Skeletal muscle satellite cell (primary cell): ENCODE measurements around the gene SECISBP2L. TPM values are rescaled to one million over a fixed set of nuclear protein-coding genes. Genes with fewer than 3 reads are reported as not detected.
A peak's percentile ranks its signal among the peaks of the same experiment; 100 is the strongest.

Source experiments
- H3K27me3 ChIP-seq: 2 replicates; pipeline ENCODE4 v1.7.0; 2013; ENCODE audit warnings: low read length; ENCODE audit not compliant: control insufficient read depth, insufficient read depth
- H3K36me3 ChIP-seq: 2 replicates; pipeline ENCODE4 v1.7.0; 2013; ENCODE audit warnings: mild to moderate bottlenecking, control low read depth, low read length; ENCODE audit not compliant: insufficient read depth
- H3K4me1 ChIP-seq: 2 replicates; pipeline ENCODE4 v1.7.0; 2013; ENCODE audit warnings: low read length; ENCODE audit not compliant: control insufficient read depth, insufficient read depth
- H3K4me2 ChIP-seq: 2 replicates; pipeline ENCODE4 v1.7.0; 2013; ENCODE audit warnings: mild to moderate bottlenecking, low read length
- H3K4me3 ChIP-seq: 2 replicates; pipeline ENCODE4 v1.7.0; 2013; ENCODE audit warnings: low read length
- H3K9ac ChIP-seq: 2 replicates; pipeline ENCODE4 v1.7.0; 2013; ENCODE audit warnings: mild to moderate bottlenecking, low read depth, low read length, moderate library complexity
- H3K9me3 ChIP-seq: replicated peaks from 2 replicates; pipeline ENCODE4 v1.7.0; 2013; ENCODE audit warnings: mild to moderate bottlenecking, control low read depth, low read length
- total RNA-seq: library from RNA; depleted of rRNA; stranded (reverse); fragments of >200 nt; gene quantifications from 2 replicates; pipeline ENCODE4 v1.2.3, GENCODE V29; 2012; rRNA removed

Gene SECISBP2L
- total RNA-seq: 12.9 and 18.3 TPM in 2 replicates

- Histone ChIP-seq H3K4me1 (peaks cover 9% of the 10 kb centered on the region), H3K9me3 (no peaks in the 10 kb centered on the region)
These were observed at the start of gene SECISBP2L for GRCh38 chr15:49046220-49047102. TSS of gene SECISBP2L (minus strand) at chr15:49046446. CDS start at chr15:49046299, 147 bp downstream.

GRCh38 chr15:49094923-49095322 lies 48.7 kb upstream of the SECISBP2L start:
- Histone ChIP-seq H3K4me1 (no peaks in the 10 kb centered on the region), H3K9me3 (no peaks in the 10 kb centered on the region), H3K27me3 (no peaks in the 10 kb centered on the region), H3K36me3 (no peaks in the 10 kb centered on the region), H3K9ac (no peak overlapping the region), H3K4me3 (no peak overlapping the region), H3K4me2 (no peak overlapping the region)

More at GRCh38 chr15:49046220-49047102, at the start of gene SECISBP2L:
- H3K4me2 ChIP-seq: peak within 1 kb of the TSS; percentile 91
- peak within 1 kb of the TSS; percentile 76 for H3K4me3 ChIP-seq
- peak within 1 kb of the TSS; percentile 96 for H3K9ac ChIP-seq
- H3K36me3 ChIP-seq: no peaks in the 10 kb centered on the region
- H3K27me3 ChIP-seq: no peaks in the 10 kb centered on the region

- Histone ChIP-seq H3K4me1 (no peaks in the 10 kb centered on the region), H3K9ac (no peak overlapping the region), H3K4me3 (no peak overlapping the region), H3K36me3 (no peaks in the 10 kb centered on the region), H3K27me3 (no peaks in the 10 kb centered on the region), H3K9me3 (no peaks in the 10 kb centered on the region), H3K4me2 (no peak overlapping the region)
These were observed 47.2 kb upstream of the SECISBP2L start for GRCh38 chr15:49093252-49094105.

- no peaks in the 10 kb centered on the region for H3K36me3 ChIP-seq
- H3K4me3 ChIP-seq: no peak overlapping the region
- no peaks in the 10 kb centered on the region for H3K9me3 ChIP-seq
- no peaks in the 10 kb centered on the region for H3K4me1 ChIP-seq
- H3K9ac ChIP-seq: no peak overlapping the region
- H3K27me3 ChIP-seq: no peaks in the 10 kb centered on the region
- H3K4me2 ChIP-seq: no peak overlapping the region
These were observed 42.8 kb upstream of the SECISBP2L start for GRCh38 chr15:49088996-49089395.

- Histone ChIP-seq H3K4me3 (no peak overlapping the region), H3K36me3 (no peaks in the 10 kb centered on the region), H3K9ac (no peak overlapping the region), H3K27me3 (no peaks in the 10 kb centered on the region), H3K4me2 (no peak overlapping the region), H3K4me1 (peaks cover 11% of the 10 kb centered on the region), H3K9me3 (no peaks in the 10 kb centered on the region)
These were observed 39.6 kb upstream of the SECISBP2L start for GRCh38 chr15:49085696-49086459.

GRCh38 chr15:49084285-49084570 lies 38.0 kb upstream of the SECISBP2L start:
- Histone ChIP-seq H3K9ac (no peak overlapping the region), H3K4me2 (no peak overlapping the region), H3K36me3 (no peaks in the 10 kb centered on the region), H3K9me3 (no peaks in the 10 kb centered on the region), H3K4me3 (no peak overlapping the region), H3K27me3 (no peaks in the 10 kb centered on the region), H3K4me1 (peaks cover 11% of the 10 kb centered on the region)

GRCh38 chr15:49083401-49084284 lies 37.4 kb upstream of the SECISBP2L start:
- Histone ChIP-seq H3K27me3 (no peaks in the 10 kb centered on the region), H3K9me3 (no peaks in the 10 kb centered on the region), H3K4me1 (peaks cover 11% of the 10 kb centered on the region), H3K4me3 (no peak overlapping the region), H3K9ac (no peak overlapping the region), H3K4me2 (no peak overlapping the region), H3K36me3 (no peaks in the 10 kb centered on the region)

GRCh38 chr15:49082960-49083359 lies 36.7 kb upstream of the SECISBP2L start:
- H3K9ac ChIP-seq: no peak overlapping the region

GRCh38 chr15:49079340-49080039 lies 33.2 kb upstream of the SECISBP2L start:
- Histone ChIP-seq H3K4me1 (peaks cover 11% of the 10 kb centered on the region), H3K9ac (no peak overlapping the region)

More at GRCh38 chr15:49082960-49083359, 36.7 kb upstream of the SECISBP2L start:
- Histone ChIP-seq H3K9me3 (no peaks in the 10 kb centered on the region), H3K4me1 (peaks cover 11% of the 10 kb centered on the region), H3K4me3 (no peak overlapping the region), H3K27me3 (no peaks in the 10 kb centered on the region), H3K36me3 (no peaks in the 10 kb centered on the region), H3K4me2 (no peak overlapping the region)

GRCh38 chr15:49075881-49076280 lies 29.6 kb upstream of the SECISBP2L start:
- H3K36me3 ChIP-seq: no peaks in the 10 kb centered on the region
- no peaks in the 10 kb centered on the region for H3K27me3 ChIP-seq
- H3K9me3 ChIP-seq: no peaks in the 10 kb centered on the region
- H3K4me2 ChIP-seq: no peak overlapping the region
- H3K4me1 ChIP-seq: no peaks in the 10 kb centered on the region
- H3K9ac ChIP-seq: no peak overlapping the region
- H3K4me3 ChIP-seq: no peak overlapping the region

More at GRCh38 chr15:49079340-49080039, 33.2 kb upstream of the SECISBP2L start:
- Histone ChIP-seq H3K36me3 (no peaks in the 10 kb centered on the region), H3K27me3 (no peaks in the 10 kb centered on the region), H3K4me2 (no peak overlapping the region), H3K9me3 (no peaks in the 10 kb centered on the region), H3K4me3 (no peak overlapping the region)
